Measurements from ENCODE around the gene NBPF8. TPM values are rescaled to one million over a fixed set of nuclear protein-coding genes. Genes with fewer than 3 reads are reported as not detected.

The NBPF8 gene
- total RNA-seq, 1 experiment from 2014 or later: 2.9 TPM

Other genes with a start within 250 kb of the NBPF8 start
- 17.8 and 19.0 TPM in 2 replicates for gene SEC22B, start 238.5 kb upstream of the NBPF8 start, total RNA-seq (2014; rRNA removed; shearing (Covaris generic))